Fibroblast of villous mesenchyme (primary cell): ENCODE measurements around the gene OR10Z1. TPM values are rescaled to one million over a fixed set of nuclear protein-coding genes. Genes with fewer than 3 reads are reported as not detected.

Experiments
- DNase-seq: peaks from one replicate; pipeline ENCODE4 v3.0.0-alpha.2; 2010; ENCODE audit warnings: low read depth
- H3K4me3 ChIP-seq: 2 replicates; pipeline ENCODE4 v1.5.1; 2011; ENCODE audit warnings: low read depth, mild to moderate bottlenecking, low read length
- total RNA-seq: library from RNA; depleted of rRNA; stranded (reverse); fragments of >200 nt; gene quantifications from 2 replicates; pipeline ENCODE4 v1.2.3, GENCODE V29; 2012
- TF ChIP-seq, protein P1 (sequence below): IDR thresholded peaks from 2 replicates; pipeline ENCODE4 v1.5.1; 2012; ENCODE audit warnings: low read depth, mild to moderate bottlenecking, low read length; ENCODE audit not compliant: insufficient read depth

OR10Z1 gene, protein sequence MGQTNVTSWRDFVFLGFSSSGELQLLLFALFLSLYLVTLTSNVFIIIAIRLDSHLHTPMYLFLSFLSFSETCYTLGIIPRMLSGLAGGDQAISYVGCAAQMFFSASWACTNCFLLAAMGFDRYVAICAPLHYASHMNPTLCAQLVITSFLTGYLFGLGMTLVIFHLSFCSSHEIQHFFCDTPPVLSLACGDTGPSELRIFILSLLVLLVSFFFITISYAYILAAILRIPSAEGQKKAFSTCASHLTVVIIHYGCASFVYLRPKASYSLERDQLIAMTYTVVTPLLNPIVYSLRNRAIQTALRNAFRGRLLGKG
- total RNA-seq: not detected in 2 replicates

DNA sequence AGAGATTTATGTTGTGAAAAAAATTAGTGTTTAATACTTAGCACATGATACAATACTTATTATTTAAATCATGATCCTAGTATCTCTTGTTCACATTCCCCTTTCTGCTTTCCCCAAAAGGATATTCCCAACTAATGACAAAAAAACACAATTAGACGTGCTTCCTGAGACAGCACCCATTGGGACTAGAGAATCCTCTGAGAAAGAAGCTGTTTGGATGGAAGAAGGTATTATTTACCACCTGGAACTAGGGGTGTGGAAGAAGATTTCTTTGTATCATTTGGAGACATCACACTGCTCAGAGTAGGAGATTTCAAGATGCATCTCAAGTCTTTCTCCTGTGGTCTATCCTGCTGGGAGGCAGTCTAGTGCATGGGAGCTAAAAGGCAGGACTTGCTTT lies at the start of gene OR10Z1:
TSS of gene OR10Z1 (plus strand) at position 301 of the 400 bp plus-strand sequence. CDS start 1,171 bp downstream, outside the sequence.
- no peak for DNase-seq
- no peak within 1 kb of the TSS for H3K4me3 ChIP-seq
- TF ChIP-seq, protein P1, sequence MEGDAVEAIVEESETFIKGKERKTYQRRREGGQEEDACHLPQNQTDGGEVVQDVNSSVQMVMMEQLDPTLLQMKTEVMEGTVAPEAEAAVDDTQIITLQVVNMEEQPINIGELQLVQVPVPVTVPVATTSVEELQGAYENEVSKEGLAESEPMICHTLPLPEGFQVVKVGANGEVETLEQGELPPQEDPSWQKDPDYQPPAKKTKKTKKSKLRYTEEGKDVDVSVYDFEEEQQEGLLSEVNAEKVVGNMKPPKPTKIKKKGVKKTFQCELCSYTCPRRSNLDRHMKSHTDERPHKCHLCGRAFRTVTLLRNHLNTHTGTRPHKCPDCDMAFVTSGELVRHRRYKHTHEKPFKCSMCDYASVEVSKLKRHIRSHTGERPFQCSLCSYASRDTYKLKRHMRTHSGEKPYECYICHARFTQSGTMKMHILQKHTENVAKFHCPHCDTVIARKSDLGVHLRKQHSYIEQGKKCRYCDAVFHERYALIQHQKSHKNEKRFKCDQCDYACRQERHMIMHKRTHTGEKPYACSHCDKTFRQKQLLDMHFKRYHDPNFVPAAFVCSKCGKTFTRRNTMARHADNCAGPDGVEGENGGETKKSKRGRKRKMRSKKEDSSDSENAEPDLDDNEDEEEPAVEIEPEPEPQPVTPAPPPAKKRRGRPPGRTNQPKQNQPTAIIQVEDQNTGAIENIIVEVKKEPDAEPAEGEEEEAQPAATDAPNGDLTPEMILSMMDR: no peak

DNA sequence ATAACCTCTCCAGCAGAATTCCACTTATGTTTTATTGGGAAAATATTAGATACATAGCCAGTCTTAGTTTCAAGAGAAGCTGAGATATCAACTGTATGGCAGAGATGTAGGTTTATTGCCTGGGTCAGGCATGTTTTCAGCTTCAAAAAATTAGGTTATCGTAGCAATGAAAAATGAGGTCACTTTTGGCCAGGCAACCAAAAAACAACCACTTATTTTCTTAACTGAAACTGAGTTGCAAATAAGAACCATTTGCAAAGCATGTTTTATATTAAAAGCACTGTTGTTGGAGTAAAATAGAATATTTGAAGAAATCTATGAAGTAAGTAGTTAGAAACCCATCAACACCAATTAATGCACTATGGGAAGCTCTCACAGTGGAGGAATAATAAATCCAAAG lies 45.4 kb upstream of the OR10Z1 start:
- TF ChIP-seq, protein P1: no peak
- no peak overlapping the region for H3K4me3 ChIP-seq
- DNase-seq: no peak

DNA sequence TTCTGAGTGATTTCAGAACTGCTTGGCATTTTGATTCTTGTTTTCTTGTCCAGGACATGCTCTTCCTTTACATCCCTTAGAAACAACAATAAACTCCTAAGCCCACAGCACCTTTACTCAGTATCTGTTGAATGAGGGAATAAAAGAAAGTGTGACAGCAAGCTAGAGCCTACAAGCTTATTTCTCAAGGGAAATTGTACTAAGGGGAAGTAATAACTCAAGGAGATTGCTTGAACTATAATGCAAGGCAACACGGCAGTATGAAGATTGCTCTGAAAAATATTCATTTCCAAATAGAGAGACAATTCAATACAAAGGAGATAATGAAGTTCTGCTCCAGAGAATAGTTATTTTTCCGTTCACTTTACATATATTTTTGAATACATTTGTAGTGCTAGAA lies 41.2 kb upstream of the OR10Z1 start:
- no peak for DNase-seq
- no peak overlapping the region for H3K4me3 ChIP-seq
- TF ChIP-seq, protein P1: no peak

DNA sequence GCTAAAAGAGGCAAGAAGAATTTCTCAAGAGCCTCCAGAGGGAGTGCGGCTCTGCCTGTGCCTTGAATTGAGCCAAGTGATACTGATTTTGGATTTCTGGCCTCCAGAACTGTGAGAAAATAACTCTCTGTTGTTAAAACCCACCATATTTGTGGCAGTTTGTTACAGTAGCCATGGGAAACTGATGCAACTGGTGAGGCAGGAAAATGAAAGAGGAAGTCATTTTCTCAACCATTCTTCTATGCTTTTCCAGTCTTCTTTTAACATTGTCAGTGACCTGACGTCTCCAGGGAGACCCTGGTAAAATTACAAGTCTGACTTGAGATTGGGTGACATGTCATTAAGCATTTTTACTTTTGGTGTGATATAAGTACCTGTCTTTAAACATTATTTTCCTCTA lies 40.5 kb upstream of the OR10Z1 start:
- DNase-seq: no peak
- H3K4me3 ChIP-seq: no peak overlapping the region

DNA sequence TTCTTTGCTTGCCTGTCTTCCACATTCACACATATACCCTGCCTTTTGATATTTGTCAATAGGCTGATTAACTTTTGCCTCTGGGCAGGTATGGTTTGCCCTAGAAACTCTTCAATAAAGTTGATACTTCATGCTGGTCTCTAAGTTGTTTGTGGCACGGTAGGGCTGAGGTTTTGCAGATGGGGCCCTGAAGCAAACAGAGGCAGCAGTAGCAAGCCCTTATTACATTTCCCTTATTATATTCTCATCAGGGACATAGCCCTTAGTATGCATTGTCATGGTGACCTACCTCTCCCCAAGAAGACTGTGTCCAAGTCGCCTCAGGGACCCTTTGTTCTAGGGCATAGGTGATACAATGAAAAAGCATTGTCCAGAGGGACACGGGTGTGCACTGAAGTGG lies 34.6 kb upstream of the OR10Z1 start, which contains the start of gene OR6P1:
TSS of gene OR6P1 (minus strand) at position 101 of the 400 bp plus-strand sequence. CDS start 6,976 bp downstream, outside the sequence.
- no peak within 1 kb of the TSS for H3K4me3 ChIP-seq
- TF ChIP-seq, protein P1: no peak
- no peak for DNase-seq

More for the DNA sequence above, 40.5 kb upstream of the OR10Z1 start:
- TF ChIP-seq, protein P1: no peak

GRCh38 chr1:158572226-158572625 lies 32.8 kb upstream of the OR10Z1 start:
- no peak overlapping the region for H3K4me3 ChIP-seq
- DNase-seq: no peak
- TF ChIP-seq, protein P1: no peak
